Keratinocyte (primary cell): Measurements from ENCODE around the gene MLLT11. TPM values are rescaled to one million over a fixed set of nuclear protein-coding genes. Genes with fewer than 3 reads are reported as not detected.

ENCODE experiments used
- DNase-seq: peaks from one replicate; pipeline ENCODE4 v3.0.0-alpha.2; 2011; ENCODE audit warnings: low read depth, missing footprints, low spot score
- FAIRE-seq: peaks from 2 replicates; lab custom pipeline; 2011; peaks lifted over from hg19 to GRCh38; lab: Jason Lieb, UNC
- H2AFZ ChIP-seq: 2 replicates; pipeline ENCODE4 v1.6.0; 2012; ENCODE audit warnings: low read length, control low read depth, inconsistent platforms; ENCODE audit not compliant: control insufficient read depth
- H3K27ac ChIP-seq: 2 replicates; pipeline ENCODE4 v1.5.1; 2011; ENCODE audit warnings: low read length; ENCODE audit not compliant: control insufficient read depth, insufficient read depth
- H3K27me3 ChIP-seq: 3 replicates; pipeline ENCODE4 v1.6.0; 2011; ENCODE audit warnings: low read length; ENCODE audit not compliant: control insufficient read depth, insufficient read depth; ENCODE audit errors: extremely low read depth
- H3K36me3 ChIP-seq, 2 experiments: 2 replicates in 1 of 2; 3 replicates in 1 of 2; pipeline ENCODE4 v1.5.1; 2011; ENCODE audit warnings: low read length in 2 of 2, mild to moderate bottlenecking in 1 of 2; ENCODE audit not compliant: control insufficient read depth in 2 of 2, insufficient read depth in 2 of 2; ENCODE audit errors: extremely low read depth in 1 of 2
- H3K4me1 ChIP-seq: 3 replicates; pipeline ENCODE4 v1.5.1; 2011; ENCODE audit warnings: low read length; ENCODE audit not compliant: control insufficient read depth, insufficient read depth; ENCODE audit errors: extremely low read depth
- H3K4me2 ChIP-seq: 3 replicates; pipeline ENCODE4 v1.6.0; 2011; ENCODE audit warnings: low read depth, low read length; ENCODE audit not compliant: control insufficient read depth, insufficient read depth; ENCODE audit errors: extremely low read depth
- H3K4me3 ChIP-seq, 3 experiments: fragments of 200-600 bp in 1 of 3; sonication (generic) in 1 of 3; 2 replicates in 2 of 3; 3 replicates in 1 of 3; pipeline ENCODE4 v1.5.1; 2011 to 2016; ENCODE audit warnings: low read length in 3 of 3, mild to moderate bottlenecking in 3 of 3, control low read depth in 2 of 3, inconsistent platforms in 1 of 3, low read depth in 1 of 3, mixed read lengths in 1 of 3, mixed run types in 1 of 3, moderate library complexity in 1 of 3; ENCODE audit not compliant: control insufficient read depth in 2 of 3, insufficient read depth in 2 of 3; ENCODE audit errors: extremely low read depth in 1 of 3
- H3K79me2 ChIP-seq: 2 replicates; pipeline ENCODE4 v1.6.0; 2012; ENCODE audit warnings: low read length; ENCODE audit not compliant: control insufficient read depth, insufficient read depth
- H3K9ac ChIP-seq: 3 replicates; pipeline ENCODE4 v1.6.0; 2011; ENCODE audit warnings: low read length; ENCODE audit not compliant: control insufficient read depth, insufficient read depth; ENCODE audit errors: extremely low read depth
- H3K9me1 ChIP-seq: 3 replicates; pipeline ENCODE4 v1.6.0; 2011; ENCODE audit warnings: low read length; ENCODE audit not compliant: control insufficient read depth, insufficient read depth; ENCODE audit errors: extremely low read depth
- H3K9me3 ChIP-seq: 2 replicates; pipeline ENCODE4 v1.5.1; 2012; ENCODE audit warnings: low read depth, low read length; ENCODE audit not compliant: control insufficient read depth
- H4K20me1 ChIP-seq: 3 replicates; pipeline ENCODE4 v1.6.0; 2011; ENCODE audit warnings: low read length; ENCODE audit not compliant: control insufficient read depth, insufficient read depth; ENCODE audit errors: extremely low read depth
- EZH2 ChIP-seq: IDR thresholded peaks from one replicate; pipeline ENCODE4 v1.6.1; 2012; ENCODE audit warnings: inconsistent platforms, mild to moderate bottlenecking, low read length, moderate library complexity
- dilution Hi-C: fragments of 300-500 bp; cut with MboI; formaldehyde crosslinking; loops from one replicate; pipeline ENCODE4 v1.7.0; 2020; ENCODE audit warnings: low sequenced_read_pairs; ENCODE audit not compliant: extremely low pct_ligation_motif_present
- polyA plus RNA-seq, 5 experiments: library from polyadenylated mRNA; depleted of rRNA in 3 of 5; stranded (reverse) in 3 of 5; stranded (forward) in 1 of 5; unstranded in 1 of 5; fragments of >200 nt; gene quantifications; 1 replicate in 1 of 5; 2 replicates in 3 of 5; 3 replicates in 1 of 5; pipeline versions ENCODE4 v1.2.1 to v1.2.3, GENCODE V29; 2011 to 2012; ENCODE audit warnings: missing spikeins in 2 of 5, low read depth in 1 of 5, low replicate concordance in 1 of 5
- TF ChIP-seq, protein P1 (sequence below), 3 experiments: IDR thresholded peaks in 1 of 3; conservative IDR thresholded peaks in 1 of 3; optimal IDR thresholded peaks in 1 of 3; 2 replicates in 2 of 3; 3 replicates in 1 of 3; pipeline versions ENCODE3 to v1.5.1; 2011; ENCODE audit warnings: low read length in 3 of 3, mild to moderate bottlenecking in 3 of 3, moderate library complexity in 2 of 3, control low read depth in 1 of 3, inconsistent platforms in 1 of 3; ENCODE audit not compliant: insufficient read depth in 2 of 3; ENCODE audit errors: extremely low read depth in 1 of 3

Gene MLLT11
- polyA plus RNA-seq, 1 donor (not counting 4 experiments of a cell fraction or from before 2014, with no cell fraction given): 10.8 TPM

GRCh38 chr1:151050051-151050688 lies 10.0 kb upstream of the MLLT11 start:
- Histone ChIP-seq H3K36me3 (peaks cover 28 to 36% of the 10 kb centered on the region in 2 experiments), H3K9me1 (peaks cover 3% of the 10 kb centered on the region), H2AFZ (no peak overlapping the region), H4K20me1 (peaks cover 2% of the 10 kb centered on the region), H3K4me1 (peaks cover 20% of the 10 kb centered on the region), H3K4me2 (no peak overlapping the region), H3K9me3 (no peaks in the 10 kb centered on the region), H3K9ac (no peak overlapping the region), H3K27ac (no peak overlapping the region), H3K27me3 (no peaks in the 10 kb centered on the region), H3K79me2 (peaks cover 5% of the 10 kb centered on the region), H3K4me3 (no peak overlapping the region)
- DNase-seq: no peak
- TF ChIP-seq EZH2: no peak
- dilution Hi-C loops: no loop called here
- no peak for FAIRE-seq

DNA sequence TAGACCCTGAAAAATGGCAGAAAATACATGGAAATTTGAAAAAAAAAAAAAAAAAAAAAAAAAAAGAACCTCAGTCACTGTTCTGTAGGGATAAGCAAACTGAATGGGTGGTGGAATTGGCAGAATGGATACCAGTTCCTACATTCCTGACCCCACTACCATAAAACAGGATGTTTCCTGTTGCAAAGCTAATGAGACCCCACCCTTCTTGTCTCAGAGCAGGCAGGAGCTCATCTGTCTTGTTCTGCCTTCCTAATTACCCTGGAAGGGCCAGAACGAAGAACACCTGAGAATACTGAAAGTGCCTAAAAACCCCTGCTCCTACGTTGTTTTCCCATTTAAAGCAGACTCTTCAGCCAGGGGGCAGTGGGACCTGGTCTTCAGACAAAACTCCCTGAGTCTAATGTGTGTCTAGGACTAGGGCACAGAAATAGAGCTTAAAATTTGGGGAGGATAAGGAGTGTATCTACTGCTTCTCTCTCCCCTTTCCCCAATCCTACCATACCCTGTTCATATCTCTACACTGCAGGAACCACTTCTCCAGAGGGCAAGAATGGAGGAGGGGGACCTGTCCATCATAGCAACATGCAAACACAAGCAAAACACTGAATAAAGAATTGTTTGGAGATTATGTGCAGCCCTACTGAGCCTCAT lies 8.7 kb upstream of the MLLT11 start:
- dilution Hi-C loops: no loop called here
- Histone ChIP-seq H2AFZ (no peak overlapping the region), H3K9me1 (peaks cover 9% of the 10 kb centered on the region), H3K4me3 (no peak overlapping the region), H3K36me3 (peaks cover 40 to 49% of the 10 kb centered on the region in 2 experiments), H3K9ac (no peak overlapping the region), H3K27me3 (no peaks in the 10 kb centered on the region), H4K20me1 (peaks cover 12% of the 10 kb centered on the region), H3K9me3 (no peaks in the 10 kb centered on the region), H3K4me1 (peaks cover 33% of the 10 kb centered on the region), H3K79me2 (peaks cover 18% of the 10 kb centered on the region), H3K4me2 (no peak overlapping the region), H3K27ac (no peak overlapping the region)
- DNase-seq: no peak
- FAIRE-seq: no peak
- TF ChIP-seq, protein P1, sequence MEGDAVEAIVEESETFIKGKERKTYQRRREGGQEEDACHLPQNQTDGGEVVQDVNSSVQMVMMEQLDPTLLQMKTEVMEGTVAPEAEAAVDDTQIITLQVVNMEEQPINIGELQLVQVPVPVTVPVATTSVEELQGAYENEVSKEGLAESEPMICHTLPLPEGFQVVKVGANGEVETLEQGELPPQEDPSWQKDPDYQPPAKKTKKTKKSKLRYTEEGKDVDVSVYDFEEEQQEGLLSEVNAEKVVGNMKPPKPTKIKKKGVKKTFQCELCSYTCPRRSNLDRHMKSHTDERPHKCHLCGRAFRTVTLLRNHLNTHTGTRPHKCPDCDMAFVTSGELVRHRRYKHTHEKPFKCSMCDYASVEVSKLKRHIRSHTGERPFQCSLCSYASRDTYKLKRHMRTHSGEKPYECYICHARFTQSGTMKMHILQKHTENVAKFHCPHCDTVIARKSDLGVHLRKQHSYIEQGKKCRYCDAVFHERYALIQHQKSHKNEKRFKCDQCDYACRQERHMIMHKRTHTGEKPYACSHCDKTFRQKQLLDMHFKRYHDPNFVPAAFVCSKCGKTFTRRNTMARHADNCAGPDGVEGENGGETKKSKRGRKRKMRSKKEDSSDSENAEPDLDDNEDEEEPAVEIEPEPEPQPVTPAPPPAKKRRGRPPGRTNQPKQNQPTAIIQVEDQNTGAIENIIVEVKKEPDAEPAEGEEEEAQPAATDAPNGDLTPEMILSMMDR (optimal IDR thresholded peaks at IDR 0.05 in 1 of 3, IDR thresholded peaks at IDR 0.05 in 1 of 3, conservative IDR thresholded peaks at IDR 0.05 in 1 of 3; ENCODE audit: extremely low read depth in 1 of 3, insufficient read depth in 2 of 3, low read length in 3 of 3): no peak
- no peak for TF ChIP-seq EZH2
